Neural crest cell (in vitro differentiated cells): Measurements from ENCODE around the gene SDK1. TPM values are rescaled to one million over a fixed set of nuclear protein-coding genes. Genes with fewer than 3 reads are reported as not detected.

Source experiments
- DNase-seq: peaks from one replicate; pipeline ENCODE4 v3.0.0; 2021; ENCODE audit warnings: low read depth, mixed read lengths, low spot score
- H3K27ac Mint-ChIP-seq: one replicate; pipeline ENCODE4 v1.8.0; 2021; ENCODE audit warnings: mild to moderate bottlenecking, mixed read lengths; ENCODE audit not compliant: unreplicated experiment
- H3K27me3 Mint-ChIP-seq: 2 replicates; pipeline ENCODE4 v1.8.0; 2021; ENCODE audit warnings: low read depth, mild to moderate bottlenecking, mixed read lengths
- H3K36me3 Mint-ChIP-seq: 2 replicates; pipeline ENCODE4 v1.8.0; 2021; ENCODE audit warnings: low read depth, mild to moderate bottlenecking, mixed read lengths
- H3K4me1 Mint-ChIP-seq: 2 replicates; pipeline ENCODE4 v1.8.0; 2021; ENCODE audit warnings: mixed read lengths
- H3K4me3 Mint-ChIP-seq: one replicate; pipeline ENCODE4 v1.8.0; 2021; ENCODE audit warnings: mild to moderate bottlenecking, mixed read lengths
- H3K9me3 Mint-ChIP-seq: 2 replicates; pipeline ENCODE4 v1.8.0; 2021; ENCODE audit warnings: mixed read lengths
- CTCF ChIP-seq: fragments of 200-600 bp; sonication (generic); conservative IDR thresholded peaks from 2 replicates; pipeline ENCODE4 v1.5.0; 2021; ENCODE audit warnings: antibody characterized with exemption, mild to moderate bottlenecking
- total RNA-seq: library from RNA; stranded (reverse); gene quantifications from 2 replicates; pipeline ENCODE4 v1.2.1, GENCODE V29; 2021

Gene SDK1
- total RNA-seq, 1 donor from 2014 or later, result 11.6 TPM

- no peak for TF ChIP-seq CTCF
Measured at GRCh38 chr7:3630081-3630480, 329.0 kb downstream of the SDK1 start.

GRCh38 chr7:3634396-3634795 lies 333.3 kb downstream of the SDK1 start:
- no peak for DNase-seq
- Mint-ChIP-seq H3K4me3 (no peak overlapping the region), H3K9me3 (peaks cover 14% of the 10 kb centered on the region), H3K27ac (no peak overlapping the region), H3K36me3 (peaks cover 19% of the 10 kb centered on the region), H3K27me3 (no peaks in the 10 kb centered on the region), H3K4me1 (no peaks in the 10 kb centered on the region)
- TF ChIP-seq CTCF, result no peak

More at GRCh38 chr7:3630081-3630480, 329.0 kb downstream of the SDK1 start:
- DNase-seq, result no peak
- no peaks in the 10 kb centered on the region for H3K4me1 Mint-ChIP-seq
- H3K4me3 Mint-ChIP-seq, result no peak overlapping the region
- peaks cover 20% of the 10 kb centered on the region for H3K36me3 Mint-ChIP-seq
- H3K27me3 Mint-ChIP-seq, result no peaks in the 10 kb centered on the region
- peaks cover 14% of the 10 kb centered on the region for H3K9me3 Mint-ChIP-seq
- H3K27ac Mint-ChIP-seq, result no peak overlapping the region

GRCh38 chr7:3636131-3636860 lies 335.2 kb downstream of the SDK1 start:
- Mint-ChIP-seq H3K27ac (no peak overlapping the region), H3K9me3 (peaks cover 3% of the 10 kb centered on the region), H3K36me3 (peaks cover 8% of the 10 kb centered on the region)

GRCh38 chr7:3639253-3639652 lies 338.2 kb downstream of the SDK1 start:
- DNase-seq, result no peak
- Mint-ChIP-seq H3K36me3 (peaks cover 6% of the 10 kb centered on the region), H3K4me3 (no peak overlapping the region), H3K9me3 (no peaks in the 10 kb centered on the region), H3K4me1 (no peaks in the 10 kb centered on the region), H3K27me3 (no peaks in the 10 kb centered on the region), H3K27ac (no peak overlapping the region)
- TF ChIP-seq CTCF, result no peak

More at GRCh38 chr7:3636131-3636860, 335.2 kb downstream of the SDK1 start:
- no peak for DNase-seq
- Mint-ChIP-seq H3K4me3 (no peak overlapping the region), H3K27me3 (no peaks in the 10 kb centered on the region), H3K4me1 (no peaks in the 10 kb centered on the region)
- no peak for TF ChIP-seq CTCF

GRCh38 chr7:3641582-3641981 lies 340.5 kb downstream of the SDK1 start:
- Mint-ChIP-seq H3K4me1 (no peaks in the 10 kb centered on the region), H3K36me3 (peaks cover 6% of the 10 kb centered on the region), H3K4me3 (no peak overlapping the region), H3K27me3 (no peaks in the 10 kb centered on the region), H3K9me3 (no peaks in the 10 kb centered on the region), H3K27ac (no peak overlapping the region)
- no peak for DNase-seq
- no peak for TF ChIP-seq CTCF
